ENCODE data around the gene BCL2L13.
"Not testable (repeated sequence)": the region's sequence is repeated elsewhere in the genome, so short reads cannot be mapped to it uniquely, and the experiment has no call there.

BCL2L13 gene

GRCh38 chr22:17697196-17697595 is 58.6 kb downstream of the BCL2L13 start:
- not testable (repeated sequence) for DNase-seq (ENCODE audit: low spot score)

- DNase-seq (ENCODE audit: low spot score): not testable (repeated sequence)
Observed at GRCh38 chr22:17698276-17698675, 59.7 kb downstream of the BCL2L13 start.

- DNase-seq (ENCODE audit: low spot score): no peak
Observed at GRCh38 chr22:17698948-17699347, 60.4 kb downstream of the BCL2L13 start.

- DNase-seq (ENCODE audit: low spot score): peak; percentile 52
Observed at GRCh38 chr22:17699696-17700340, 61.3 kb downstream of the BCL2L13 start.

- no peak for DNase-seq (ENCODE audit: low spot score)
Observed at GRCh38 chr22:17700778-17701177, 62.2 kb downstream of the BCL2L13 start.

- no peak for DNase-seq (ENCODE audit: low spot score)
Observed at GRCh38 chr22:17703811-17704210, 65.3 kb downstream of the BCL2L13 start.

GRCh38 chr22:17705546-17705945 is 67.0 kb downstream of the BCL2L13 start:
- no peak for DNase-seq (ENCODE audit: low spot score)

- DNase-seq (ENCODE audit: low spot score): no peak
Observed at GRCh38 chr22:17705951-17706900, 67.7 kb downstream of the BCL2L13 start.

GRCh38 chr22:17706947-17707346 is 68.4 kb downstream of the BCL2L13 start:
- no peak for DNase-seq (ENCODE audit: low spot score)

- no peak for DNase-seq (ENCODE audit: low spot score)
Observed at GRCh38 chr22:17707526-17707925, 69.0 kb downstream of the BCL2L13 start.

GRCh38 chr22:17710023-17710422 is 71.5 kb downstream of the BCL2L13 start:
- DNase-seq (ENCODE audit: low spot score): no peak

- DNase-seq (ENCODE audit: low spot score): no peak
Observed at GRCh38 chr22:17712441-17712840, 73.9 kb downstream of the BCL2L13 start.

- no peak for DNase-seq (ENCODE audit: low spot score)
Observed at GRCh38 chr22:17716529-17716928, 78.0 kb downstream of the BCL2L13 start.

GRCh38 chr22:17717708-17718107 is 79.2 kb downstream of the BCL2L13 start:
- DNase-seq (ENCODE audit: low spot score): no peak

- no peak for DNase-seq (ENCODE audit: low spot score)
Observed at GRCh38 chr22:17719911-17720310, 81.4 kb downstream of the BCL2L13 start.

- no peak for DNase-seq (ENCODE audit: low spot score)
Observed at GRCh38 chr22:17724241-17724640, 85.7 kb downstream of the BCL2L13 start.

GRCh38 chr22:17724678-17725499 is 86.3 kb downstream of the BCL2L13 start:
- no peak for DNase-seq (ENCODE audit: low spot score)

GRCh38 chr22:17725500-17725796 is 86.9 kb downstream of the BCL2L13 start:
- DNase-seq (ENCODE audit: low spot score): no peak

GRCh38 chr22:17726006-17726927 is 87.7 kb downstream of the BCL2L13 start:
- DNase-seq (ENCODE audit: low spot score): no peak

GRCh38 chr22:17726928-17727897 is 88.7 kb downstream of the BCL2L13 start:
- DNase-seq (ENCODE audit: low spot score): no peak

Measured in D341Med (cell line).